HEK293T (cell line): ENCODE data around the gene CAMK1D.

ENCODE experiments used
- CTCF ChIA-PET: fragments of 350-600 bp; formaldehyde crosslinking; extraction: SDS; loops from one replicate; lab custom pipeline; 2021; ENCODE audit warnings: antibody characterized with exemption, inconsistent platforms; lab: Yijun Ruan, JAX
- POLR2A ChIA-PET: fragments of 350-600 bp; formaldehyde crosslinking; extraction: SDS; loops from one replicate; lab custom pipeline; 2020; ENCODE audit warnings: antibody characterized with exemption, inconsistent platforms; lab: Yijun Ruan, JAX
- DNase-seq: peaks from one replicate; pipeline ENCODE4 v3.0.0; 2012; ENCODE audit warnings: mixed read lengths; ENCODE audit errors: extremely low spot score
- ARNT ChIP-seq: fragments of 450-650 bp; IDR thresholded peaks from 2 replicates; pipeline ENCODE4 v1.6.1; 2017; ENCODE audit warnings: mild to moderate bottlenecking
- BHLHE40 ChIP-seq: fragments of 450-650 bp; IDR thresholded peaks from 2 replicates; pipeline ENCODE4 v1.6.1; 2016; ENCODE audit warnings: mild to moderate bottlenecking, moderate library complexity, borderline replicate concordance
- CTBP1 ChIP-seq: fragments of 450-650 bp; IDR thresholded peaks from 2 replicates; pipeline ENCODE4 v1.6.1; 2016; ENCODE audit warnings: borderline replicate concordance
- ELF4 ChIP-seq: fragments of 450-650 bp; IDR thresholded peaks from 2 replicates; pipeline ENCODE4 v1.6.1; 2017; ENCODE audit warnings: antibody characterized with exemption
- FOXA1 ChIP-seq: fragments of 450-650 bp; IDR thresholded peaks from 2 replicates; pipeline ENCODE4 v1.6.1; 2016; ENCODE audit warnings: mild to moderate bottlenecking
- FOXK2 ChIP-seq: fragments of 450-650 bp; IDR thresholded peaks from 2 replicates; pipeline ENCODE4 v1.6.1; 2016; ENCODE audit warnings: mild to moderate bottlenecking
- FOXM1 ChIP-seq: fragments of 450-650 bp; IDR thresholded peaks from 2 replicates; pipeline ENCODE4 v1.6.1; 2017; ENCODE audit warnings: mild to moderate bottlenecking, borderline replicate concordance
- HDGF ChIP-seq: fragments of 450-650 bp; IDR thresholded peaks from 2 replicates; pipeline ENCODE4 v1.6.1; 2017; ENCODE audit warnings: antibody characterized with exemption, borderline replicate concordance
- L3MBTL2 ChIP-seq: fragments of 450-650 bp; conservative IDR thresholded peaks from 2 replicates; pipeline ENCODE4 v1.6.1; 2016; ENCODE audit warnings: mild to moderate bottlenecking
- LEF1 ChIP-seq: fragments of 450-650 bp; IDR thresholded peaks from 2 replicates; pipeline ENCODE4 v1.6.1; 2017; ENCODE audit warnings: mild to moderate bottlenecking, borderline replicate concordance
- NFRKB ChIP-seq: fragments of 450-650 bp; IDR thresholded peaks from 2 replicates; pipeline ENCODE4 v1.6.1; 2016; ENCODE audit warnings: mild to moderate bottlenecking, moderate library complexity
- PKNOX1 ChIP-seq: fragments of 450-650 bp; IDR thresholded peaks from 2 replicates; pipeline ENCODE4 v1.6.1; 2016
- SP1 ChIP-seq: fragments of 450-650 bp; IDR thresholded peaks from 2 replicates; pipeline ENCODE4 v1.6.1; 2017
- SUZ12 ChIP-seq: fragments of 450-650 bp; IDR thresholded peaks from 2 replicates; pipeline ENCODE4 v1.6.1; 2016; ENCODE audit warnings: mild to moderate bottlenecking
- TARDBP ChIP-seq: fragments of 450-650 bp; IDR thresholded peaks from 2 replicates; pipeline ENCODE4 v1.6.1; 2016
- ZNF384 ChIP-seq: fragments of 450-650 bp; IDR thresholded peaks from 2 replicates; pipeline ENCODE4 v1.6.1; 2016

The CAMK1D gene

DNA sequence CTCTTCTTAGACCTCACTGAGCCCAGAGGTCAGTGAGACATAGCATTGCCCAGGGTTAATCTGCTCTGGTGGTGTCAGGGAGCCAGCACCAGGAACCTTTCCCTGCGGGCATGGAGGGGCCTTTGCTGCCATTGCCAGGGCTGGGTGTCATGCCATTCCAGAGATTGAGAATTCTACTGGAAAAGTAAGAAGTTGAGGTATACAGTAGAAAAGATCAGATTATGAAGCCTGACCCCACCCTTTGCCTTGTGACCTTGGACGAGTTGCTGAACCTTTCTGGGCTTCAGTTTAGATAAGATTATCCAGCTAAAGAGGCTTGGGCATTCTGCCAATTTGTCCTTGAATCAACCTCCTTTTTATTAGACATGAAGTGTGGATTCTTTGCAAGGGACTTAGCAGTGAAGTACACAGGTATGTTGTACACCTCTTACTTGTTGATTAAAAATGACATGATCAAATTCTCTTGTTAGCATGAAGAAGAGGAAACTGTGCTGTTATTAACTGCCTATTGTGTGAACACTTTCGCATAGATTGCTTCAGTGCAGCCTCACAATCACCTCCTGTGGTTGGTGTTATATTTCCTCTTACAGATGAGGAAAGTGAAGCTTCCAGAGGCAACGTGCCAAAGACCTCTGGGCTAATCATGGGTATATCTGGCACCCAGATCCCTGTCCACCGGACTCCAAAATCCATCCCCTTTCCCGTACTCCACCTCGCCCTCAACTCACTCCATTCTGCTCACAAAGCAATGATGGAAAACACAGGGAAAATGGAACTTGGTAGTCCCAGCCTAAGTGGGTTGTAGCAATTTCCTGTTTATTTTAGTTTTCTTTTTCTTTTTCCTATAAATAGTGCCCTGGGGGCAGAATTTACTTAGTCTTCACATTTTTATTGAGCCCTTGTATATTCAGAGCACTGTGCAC is 151.3 kb downstream of the CAMK1D start:
- TF ChIP-seq PKNOX1 (no peak), L3MBTL2 (no peak), FOXK2 (no peak), TARDBP (no peak), SUZ12 (no peak)
- CTCF ChIA-PET, result interaction anchor here (0.6 kb wide), 2 partner anchors 16 to 110 kb away, joined by 3 read pairs; no protein-coding TSS in a partner anchor
- POLR2A ChIA-PET, result no interaction called here
- no peak for DNase-seq

DNA sequence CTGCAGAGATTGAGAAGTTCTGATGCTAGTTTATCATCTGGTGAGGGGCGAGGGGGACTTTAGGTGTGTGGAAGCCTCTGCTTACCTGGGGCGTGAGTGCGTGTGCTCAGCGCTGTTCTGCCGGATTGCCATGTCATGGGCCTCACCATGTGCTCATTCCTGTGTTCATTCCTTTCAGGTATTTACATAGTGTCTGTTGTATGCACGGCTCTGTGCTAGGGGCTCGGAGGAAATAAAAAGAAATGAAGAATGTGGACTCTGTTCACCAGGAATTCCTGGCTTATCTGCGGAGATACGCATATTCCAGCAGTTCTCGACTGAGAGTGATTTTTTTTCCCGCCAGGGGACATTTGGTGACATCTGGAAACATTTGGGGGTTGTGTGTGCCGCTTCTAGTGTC is 152.0 kb downstream of the CAMK1D start:
- POLR2A ChIA-PET, result no interaction called here
- TF ChIP-seq NFRKB (no peak), FOXK2 (no peak), TARDBP (no peak), SUZ12 (no peak)

DNA sequence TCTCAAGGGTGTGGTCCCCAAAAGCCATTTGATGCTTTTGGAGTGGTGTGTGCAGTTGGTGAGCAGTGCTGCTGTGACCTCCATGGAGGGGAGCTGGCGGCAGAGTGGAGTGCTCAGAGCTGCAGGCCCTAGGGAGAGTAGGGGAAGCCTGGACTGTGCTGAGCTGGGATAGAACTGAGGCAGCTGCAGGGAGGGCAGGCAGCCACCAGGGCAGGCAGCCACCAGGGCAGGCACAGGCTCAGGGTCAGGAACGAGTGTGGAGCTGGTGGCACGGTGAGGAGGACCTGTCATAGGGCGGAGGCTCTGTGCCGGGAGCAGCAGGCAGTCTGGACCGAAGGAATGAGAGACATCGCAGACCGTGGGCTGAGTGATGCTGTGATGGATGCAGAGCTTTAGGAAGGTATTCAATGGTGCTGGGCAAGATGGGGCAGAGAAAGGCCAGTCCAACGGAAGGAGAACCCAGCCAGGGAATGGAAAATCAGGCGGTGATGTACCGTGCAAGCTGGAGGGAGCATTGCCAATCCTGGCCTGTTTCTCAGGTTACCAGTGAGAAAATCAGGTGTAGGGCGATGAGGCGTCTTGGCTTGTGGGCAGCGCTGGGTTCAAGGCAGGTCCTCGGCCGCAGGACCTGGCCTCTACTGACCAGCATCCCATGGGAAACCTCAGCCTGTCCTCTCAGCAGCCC is 152.6 kb downstream of the CAMK1D start:
- ChIA-PET POLR2A (no interaction called here), CTCF (no interaction called here)
- DNase-seq, result no peak
- TF ChIP-seq FOXA1, result no peak
- TF ChIP-seq FOXK2, result no peak
- TF ChIP-seq CTBP1, result no peak
- TF ChIP-seq TARDBP, result no peak
- TF ChIP-seq BHLHE40, result no peak
- TF ChIP-seq LEF1, result no peak
- no peak for TF ChIP-seq NFRKB
- no peak for TF ChIP-seq ARNT

More for the DNA sequence above, 152.0 kb downstream of the CAMK1D start:
- CTCF ChIA-PET, result interaction anchor here (0.6 kb wide), 1 partner anchor 15 kb away, joined by 3 read pairs; no protein-coding TSS in a partner anchor
- no peak for DNase-seq

DNA sequence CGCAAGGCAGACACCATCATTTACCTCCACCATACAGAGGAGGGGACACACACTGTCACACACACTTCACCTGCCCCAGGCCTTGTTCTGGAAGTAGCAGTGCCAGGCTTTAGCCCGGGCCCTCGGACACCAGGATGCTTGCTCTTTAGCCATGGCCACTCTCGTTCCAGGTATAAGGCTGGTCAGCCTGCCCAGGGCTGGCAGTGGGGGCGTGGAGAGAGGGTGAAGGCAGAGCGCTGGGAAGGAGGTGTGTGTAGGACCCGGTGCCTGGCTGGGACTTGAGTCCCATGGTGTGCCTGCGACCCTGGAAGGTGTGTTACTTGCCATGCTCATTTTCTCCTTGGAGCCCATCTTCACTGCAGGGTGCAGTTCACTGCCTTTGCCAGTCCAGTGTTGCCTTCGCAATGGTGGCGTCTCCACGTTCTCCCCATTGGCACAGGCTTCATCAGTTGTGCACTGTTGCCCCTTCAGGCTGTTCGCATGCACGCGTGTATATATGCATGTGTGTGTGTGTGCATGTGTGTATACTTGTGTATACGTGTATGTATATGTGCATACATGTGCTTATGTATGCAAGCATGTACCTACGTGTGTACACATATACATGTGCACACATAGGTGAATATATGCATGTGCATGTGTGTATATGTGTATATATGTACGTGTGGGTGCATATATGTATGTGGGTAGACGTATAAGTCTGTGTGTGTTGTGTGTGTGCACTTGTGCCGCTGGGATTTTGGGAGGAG is 153.4 kb downstream of the CAMK1D start:
- ChIA-PET POLR2A (no interaction called here), CTCF (no interaction called here)
- TF ChIP-seq SP1 (no peak), BHLHE40 (no peak), ARNT (no peak), FOXM1 (no peak), ZNF384 (no peak), CTBP1 (no peak), HDGF (no peak), PKNOX1 (no peak), LEF1 (no peak), SUZ12 (no peak), TARDBP (no peak), L3MBTL2 (no peak), NFRKB (no peak)
- no peak for DNase-seq

DNA sequence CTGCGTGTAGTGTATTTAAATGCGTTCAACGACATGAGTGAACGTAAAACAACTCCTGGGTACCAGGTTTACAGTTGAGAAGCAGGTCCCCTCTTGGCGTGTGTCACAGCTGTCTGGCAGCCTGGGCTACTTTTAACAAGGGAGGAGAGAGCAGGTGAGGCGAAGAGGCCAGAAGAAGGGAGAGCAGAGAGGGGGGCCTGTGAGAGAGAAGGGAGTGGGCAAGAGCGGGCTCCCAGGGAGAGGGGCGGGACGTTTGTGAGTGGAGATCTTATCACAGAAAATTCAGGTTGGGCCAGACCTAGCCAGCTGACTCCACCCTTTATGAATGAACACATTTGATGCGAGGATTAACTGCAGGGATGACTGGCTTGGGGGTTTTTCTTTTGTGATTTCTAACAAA is 154.0 kb downstream of the CAMK1D start:
- DNase-seq, result no peak
- no peak for TF ChIP-seq SUZ12
- no peak for TF ChIP-seq SP1
- TF ChIP-seq LEF1, result no peak
- TF ChIP-seq FOXK2, result no peak
- no peak for TF ChIP-seq FOXA1
- TF ChIP-seq CTBP1, result no peak
- TF ChIP-seq ZNF384, result no peak
- no peak for TF ChIP-seq ELF4
- TF ChIP-seq FOXM1, result no peak
- no peak for TF ChIP-seq L3MBTL2
- TF ChIP-seq PKNOX1, result no peak
- TF ChIP-seq BHLHE40, result no peak
- TF ChIP-seq NFRKB, result no peak
- no peak for TF ChIP-seq ARNT
- no peak for TF ChIP-seq HDGF
- TF ChIP-seq TARDBP, result no peak
- CTCF ChIA-PET, result no interaction called here
- POLR2A ChIA-PET, result no interaction called here

DNA sequence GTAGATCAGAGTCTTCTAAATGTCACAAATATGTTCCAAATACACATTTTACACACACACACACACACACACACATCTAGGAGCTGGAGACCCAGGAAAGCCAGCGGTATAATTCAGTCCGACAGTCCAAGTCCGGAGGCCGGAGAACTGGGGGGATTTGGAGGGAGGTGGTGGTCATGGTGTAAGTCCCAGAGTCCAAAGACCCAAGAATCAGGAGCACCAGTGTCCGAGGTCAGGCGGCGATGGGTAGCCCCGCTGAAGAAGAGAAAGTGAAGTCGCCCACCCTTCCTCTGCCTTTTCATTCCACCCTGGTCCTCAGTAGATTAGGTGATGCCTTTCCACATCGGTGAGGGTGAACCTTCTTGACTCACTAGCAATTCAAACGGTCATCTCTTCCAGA is 154.8 kb downstream of the CAMK1D start:
- TF ChIP-seq PKNOX1 (no peak), FOXA1 (no peak), HDGF (no peak), TARDBP (no peak), FOXK2 (no peak), CTBP1 (no peak), BHLHE40 (no peak)
- POLR2A ChIA-PET, result no interaction called here
- no peak for DNase-seq
- CTCF ChIA-PET, result no interaction called here
